Fibroblast of the aortic adventitia (primary cell): Measurements from ENCODE around the gene FGGY. TPM values are rescaled to one million over a fixed set of nuclear protein-coding genes. Genes with fewer than 3 reads are reported as not detected.

Experiments
- DNase-seq: peaks from one replicate; pipeline ENCODE4 v3.0.0-alpha.2; 2010; ENCODE audit warnings: low read depth
- H3K4me3 ChIP-seq: 2 replicates; pipeline ENCODE4 v1.5.1; 2011; ENCODE audit warnings: low read depth, mild to moderate bottlenecking, control low read depth, low read length, moderate library complexity
- CTCF ChIP-seq: IDR thresholded peaks from 2 replicates; pipeline ENCODE4 v1.5.1; 2011; ENCODE audit warnings: mild to moderate bottlenecking, low read length, control low read depth, inconsistent platforms; ENCODE audit not compliant: insufficient read depth
- total RNA-seq: library from RNA; depleted of rRNA; stranded (reverse); fragments of >200 nt; gene quantifications from 2 replicates; pipeline ENCODE4 v1.2.3, GENCODE V29; 2012; ENCODE audit warnings: low replicate concordance

Gene FGGY
- total RNA-seq, 1 donor = 17.5 TPM

DNA sequence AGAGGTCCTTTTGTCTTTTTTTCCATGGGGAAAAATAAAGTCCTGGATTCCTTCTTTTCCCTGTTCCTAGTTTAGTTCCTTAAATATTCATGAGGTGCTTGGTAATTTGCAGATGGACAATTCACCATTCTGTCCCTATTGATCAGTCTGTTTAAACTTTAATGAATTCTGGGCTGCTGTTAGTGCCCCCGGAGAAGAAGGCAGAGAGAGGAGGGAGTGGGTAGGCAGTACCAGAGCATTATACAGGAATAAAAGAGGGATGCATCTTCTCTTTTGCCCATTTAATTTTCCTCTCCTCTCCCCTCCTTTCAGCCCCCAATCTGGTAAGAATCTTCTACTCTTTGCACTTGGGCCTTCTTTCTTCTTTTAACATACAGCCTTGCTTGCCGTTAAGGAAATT, 25.9 kb downstream of the FGGY start:
- DNase-seq = no peak
- H3K4me3 ChIP-seq = no peak overlapping the region
- TF ChIP-seq CTCF = no peak

GRCh38 chr1:59323879-59324278, 27.0 kb downstream of the FGGY start:
- H3K4me3 ChIP-seq = no peak overlapping the region
- DNase-seq = no peak
- TF ChIP-seq CTCF = no peak

DNA sequence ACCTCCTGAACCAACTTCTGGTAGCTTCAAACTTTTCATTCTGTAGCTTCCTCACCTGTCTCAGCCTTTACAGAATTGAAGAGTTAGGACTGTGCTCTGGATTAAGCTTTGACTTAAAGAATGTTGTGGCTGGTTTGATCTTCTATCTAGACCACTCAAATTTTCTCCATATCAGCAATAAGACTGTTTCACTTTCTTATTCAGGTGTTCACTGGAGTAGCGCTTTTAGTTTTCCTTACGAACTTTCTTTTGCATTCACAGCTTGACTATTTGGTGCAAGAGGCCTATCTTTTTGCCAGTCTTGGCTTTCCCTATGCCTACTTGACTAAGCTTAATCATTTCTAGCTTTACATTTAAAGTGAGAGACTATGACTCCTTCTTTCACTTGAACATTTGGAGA, 31.5 kb downstream of the FGGY start:
- TF ChIP-seq CTCF = no peak
- no peak overlapping the region for H3K4me3 ChIP-seq
- DNase-seq = no peak

GRCh38 chr1:59329412-59330053, 32.6 kb downstream of the FGGY start:
- no peak overlapping the region for H3K4me3 ChIP-seq
- TF ChIP-seq CTCF = no peak
- DNase-seq = no peak

DNA sequence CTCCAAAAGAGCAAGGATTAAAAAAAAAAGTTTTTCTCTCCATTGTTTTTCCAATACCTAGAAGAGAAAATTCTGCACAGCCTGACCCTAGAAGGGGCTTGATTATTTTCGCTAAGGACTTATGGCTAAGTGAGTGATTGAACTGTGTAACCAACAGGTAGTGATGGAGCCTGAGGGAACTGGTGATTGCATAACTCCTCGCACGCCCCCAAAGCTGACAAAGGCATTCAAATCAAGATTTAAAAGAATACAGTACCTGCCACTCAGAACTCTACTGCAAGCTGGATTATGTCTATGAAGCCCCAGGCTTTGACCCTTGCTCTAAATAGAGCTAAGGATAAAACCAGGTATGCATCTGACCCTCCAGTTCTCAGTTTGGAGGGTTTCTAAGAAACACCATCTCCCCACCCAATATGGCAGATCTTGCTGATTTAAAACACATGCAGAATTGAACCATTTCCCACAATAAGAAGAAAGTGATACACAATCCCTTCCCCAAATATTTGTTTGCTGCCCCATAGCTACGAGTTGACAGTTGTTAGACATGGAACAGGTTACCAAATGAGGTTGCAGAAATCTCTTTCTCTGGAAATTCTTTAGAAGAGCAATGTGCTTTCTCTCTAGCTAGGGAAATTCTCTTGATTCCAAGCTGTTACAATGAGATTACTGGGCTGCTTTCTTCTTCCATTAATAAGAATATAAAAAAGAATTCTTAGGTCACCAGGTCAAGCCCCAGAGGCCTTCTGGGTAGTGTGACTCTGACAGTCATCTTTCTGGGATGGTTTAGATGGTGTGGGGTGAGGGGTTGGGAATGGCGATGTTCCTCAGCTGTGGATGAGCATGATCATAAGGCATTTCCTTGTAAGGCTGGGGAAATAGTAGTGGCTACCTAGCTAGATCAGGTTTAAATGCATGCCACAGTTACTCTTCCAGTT, 35.1 kb downstream of the FGGY start:
- peak; percentile 26 for DNase-seq
- H3K4me3 ChIP-seq = no peak overlapping the region
- no peak for TF ChIP-seq CTCF

GRCh38 chr1:59332983-59333382, 36.1 kb downstream of the FGGY start:
- H3K4me3 ChIP-seq = no peak overlapping the region
- no peak for TF ChIP-seq CTCF
- DNase-seq = peak; percentile 32
